Nephron (organoid): ENCODE data around the gene EML1.
A peak's percentile ranks its signal among the peaks of the same experiment; 100 is the strongest.

Experiments used
- H3K27ac Mint-ChIP-seq, 3 experiments: 2 replicates each; pipeline ENCODE4 v1.8.0; 2020; ENCODE audit warnings: mixed read lengths in 3 of 3, mild to moderate bottlenecking in 2 of 3, moderate library complexity in 1 of 3
- H3K27me3 Mint-ChIP-seq: 2 replicates; pipeline ENCODE4 v1.8.0; 2021; ENCODE audit warnings: low read depth, mild to moderate bottlenecking, moderate library complexity, mixed read lengths
- H3K36me3 Mint-ChIP-seq: 2 replicates; pipeline ENCODE4 v1.8.0; 2020; ENCODE audit warnings: low read depth, mixed read lengths
- H3K4me1 Mint-ChIP-seq: 2 replicates; pipeline ENCODE4 v1.8.0; 2020; ENCODE audit warnings: mixed read lengths
- H3K4me3 Mint-ChIP-seq, 3 experiments: 2 replicates each; pipeline ENCODE4 v1.8.0; 2020; ENCODE audit warnings: mild to moderate bottlenecking in 3 of 3, mixed read lengths in 3 of 3, moderate library complexity in 2 of 3
- H3K9me3 Mint-ChIP-seq: 2 replicates; pipeline ENCODE4 v1.8.0; 2020; ENCODE audit warnings: mixed read lengths
- CTCF ChIP-seq, 3 experiments: fragments of 200-600 bp; sonication (generic); IDR thresholded peaks; one replicate each; pipeline ENCODE4 v1.5.0; 2021; ENCODE audit warnings: antibody characterized with exemption in 3 of 3; ENCODE audit not compliant: unreplicated experiment in 3 of 3

EML1 gene

GRCh38 chr14:99751539-99752485 lies 41.4 kb upstream of the EML1 start:
- H3K27ac Mint-ChIP-seq, result peak overlapping the region; percentile 24 to 50 (median 25)
- no peaks in the 10 kb centered on the region for H3K9me3 Mint-ChIP-seq
- no peaks in the 10 kb centered on the region for H3K36me3 Mint-ChIP-seq
- TF ChIP-seq CTCF (IDR thresholded peaks at IDR 0.05; ENCODE audit: unreplicated experiment in 3 of 3), result no peak
- peaks cover 42% of the 10 kb centered on the region for H3K27me3 Mint-ChIP-seq
- peak overlapping the region in 2 of 3 experiments; percentile 14 to 34 for H3K4me3 Mint-ChIP-seq
- H3K4me1 Mint-ChIP-seq, result peaks cover 71% of the 10 kb centered on the region

- H3K27me3 Mint-ChIP-seq, result peaks cover 42% of the 10 kb centered on the region
- no peak for TF ChIP-seq CTCF (IDR thresholded peaks at IDR 0.05; ENCODE audit: unreplicated experiment in 3 of 3)
- peaks cover 66% of the 10 kb centered on the region for H3K4me1 Mint-ChIP-seq
- no peaks in the 10 kb centered on the region for H3K36me3 Mint-ChIP-seq
- peak overlapping the region; percentile 40 to 86 (median 50) for H3K27ac Mint-ChIP-seq
- no peak overlapping the region for H3K4me3 Mint-ChIP-seq
- no peaks in the 10 kb centered on the region for H3K9me3 Mint-ChIP-seq
Observed at GRCh38 chr14:99752486-99753121, 40.6 kb upstream of the EML1 start.

- no peak for TF ChIP-seq CTCF (IDR thresholded peaks at IDR 0.05; ENCODE audit: unreplicated experiment in 3 of 3)
- H3K36me3 Mint-ChIP-seq, result no peaks in the 10 kb centered on the region
- H3K9me3 Mint-ChIP-seq, result no peaks in the 10 kb centered on the region
- H3K27me3 Mint-ChIP-seq, result peaks cover 42% of the 10 kb centered on the region
- peaks cover 74% of the 10 kb centered on the region for H3K4me1 Mint-ChIP-seq
- H3K27ac Mint-ChIP-seq, result peak overlapping the region; percentile 50 to 82 (median 59)
- peak overlapping the region in 1 of 3 experiments; percentile 43 for H3K4me3 Mint-ChIP-seq
Observed at GRCh38 chr14:99753225-99754140, 39.7 kb upstream of the EML1 start.

- no peaks in the 10 kb centered on the region for H3K36me3 Mint-ChIP-seq
- H3K9me3 Mint-ChIP-seq, result no peaks in the 10 kb centered on the region
- H3K4me1 Mint-ChIP-seq, result peaks cover 74% of the 10 kb centered on the region
- H3K27me3 Mint-ChIP-seq, result peaks cover 35% of the 10 kb centered on the region
- peak overlapping the region in 1 of 3 experiments; percentile 58 for H3K27ac Mint-ChIP-seq
- H3K4me3 Mint-ChIP-seq, result peak overlapping the region in 1 of 3 experiments; percentile 37
- no peak for TF ChIP-seq CTCF (IDR thresholded peaks at IDR 0.05; ENCODE audit: unreplicated experiment in 3 of 3)
Observed at GRCh38 chr14:99754141-99755067, 38.8 kb upstream of the EML1 start.

GRCh38 chr14:99755068-99755405 lies 38.2 kb upstream of the EML1 start:
- H3K4me3 Mint-ChIP-seq, result no peak overlapping the region
- peaks cover 71% of the 10 kb centered on the region for H3K4me1 Mint-ChIP-seq
- no peak for TF ChIP-seq CTCF (IDR thresholded peaks at IDR 0.05; ENCODE audit: unreplicated experiment in 3 of 3)
- H3K36me3 Mint-ChIP-seq, result no peaks in the 10 kb centered on the region
- H3K9me3 Mint-ChIP-seq, result no peaks in the 10 kb centered on the region
- H3K27me3 Mint-ChIP-seq, result peaks cover 28% of the 10 kb centered on the region
- peak overlapping the region in 1 of 3 experiments; percentile 58 for H3K27ac Mint-ChIP-seq
